Glomerular endothelial cell (primary cell): ENCODE data around the gene RIN3. TPM values are rescaled to one million over a fixed set of nuclear protein-coding genes. Genes with fewer than 3 reads are reported as not detected.

ENCODE experiments used
- DNase-seq: peaks from one replicate; pipeline ENCODE4 v3.0.0-alpha.2; 2011; ENCODE audit warnings: low read depth, low spot score; ENCODE audit errors: extremely low read depth
- total RNA-seq: library from RNA; depleted of rRNA; stranded (reverse); fragments of >200 nt; gene quantifications from 2 replicates; pipeline ENCODE4 v1.2.3, GENCODE V29; 2015

The RIN3 gene
- total RNA-seq, 1 donor from 2014 or later: 51.1 TPM

DNA sequence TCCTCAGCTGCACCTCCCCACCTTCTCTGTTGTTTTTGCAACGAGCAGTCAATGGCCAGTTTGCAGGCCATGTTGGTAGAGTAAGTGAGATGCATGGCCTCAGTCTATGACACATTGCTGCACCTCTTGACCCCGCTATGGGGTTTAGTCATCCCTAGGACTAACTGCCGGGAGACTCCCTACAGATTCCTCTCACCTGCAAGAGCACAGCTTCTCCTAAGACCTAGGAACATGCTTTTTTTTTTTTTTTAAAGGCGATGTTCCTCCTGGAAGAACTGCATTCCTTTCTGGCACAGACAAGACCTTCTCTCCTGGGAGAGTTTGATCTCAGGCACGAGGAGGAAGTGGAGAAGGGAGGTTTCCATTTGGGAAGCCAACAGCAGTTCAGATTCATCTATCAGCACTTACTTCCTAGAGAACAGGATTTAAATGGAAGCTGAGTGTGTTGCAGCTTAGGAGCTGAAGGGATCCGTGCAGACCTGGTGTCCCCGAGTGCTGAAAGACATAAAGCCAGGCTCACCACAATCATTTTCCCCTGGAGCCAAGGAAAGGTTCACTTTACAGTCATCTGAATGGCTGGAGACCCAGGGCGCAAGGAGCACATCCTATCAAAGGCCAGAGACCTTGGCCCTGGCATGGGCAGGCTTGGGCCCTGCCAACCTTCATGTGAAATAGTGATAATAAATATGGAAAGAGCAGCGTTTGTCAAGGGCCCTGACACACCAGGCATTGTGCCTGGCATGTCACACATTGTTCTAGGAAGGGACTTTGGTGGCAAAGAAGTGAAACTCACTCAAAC, 130.8 kb downstream of the RIN3 start:
- DNase-seq: no peak

- DNase-seq: no peak
These were observed 131.5 kb downstream of the RIN3 start for GRCh38 chr14:92644970-92645515.

- no peak for DNase-seq
These were observed 132.4 kb downstream of the RIN3 start for GRCh38 chr14:92645841-92646478.

DNA sequence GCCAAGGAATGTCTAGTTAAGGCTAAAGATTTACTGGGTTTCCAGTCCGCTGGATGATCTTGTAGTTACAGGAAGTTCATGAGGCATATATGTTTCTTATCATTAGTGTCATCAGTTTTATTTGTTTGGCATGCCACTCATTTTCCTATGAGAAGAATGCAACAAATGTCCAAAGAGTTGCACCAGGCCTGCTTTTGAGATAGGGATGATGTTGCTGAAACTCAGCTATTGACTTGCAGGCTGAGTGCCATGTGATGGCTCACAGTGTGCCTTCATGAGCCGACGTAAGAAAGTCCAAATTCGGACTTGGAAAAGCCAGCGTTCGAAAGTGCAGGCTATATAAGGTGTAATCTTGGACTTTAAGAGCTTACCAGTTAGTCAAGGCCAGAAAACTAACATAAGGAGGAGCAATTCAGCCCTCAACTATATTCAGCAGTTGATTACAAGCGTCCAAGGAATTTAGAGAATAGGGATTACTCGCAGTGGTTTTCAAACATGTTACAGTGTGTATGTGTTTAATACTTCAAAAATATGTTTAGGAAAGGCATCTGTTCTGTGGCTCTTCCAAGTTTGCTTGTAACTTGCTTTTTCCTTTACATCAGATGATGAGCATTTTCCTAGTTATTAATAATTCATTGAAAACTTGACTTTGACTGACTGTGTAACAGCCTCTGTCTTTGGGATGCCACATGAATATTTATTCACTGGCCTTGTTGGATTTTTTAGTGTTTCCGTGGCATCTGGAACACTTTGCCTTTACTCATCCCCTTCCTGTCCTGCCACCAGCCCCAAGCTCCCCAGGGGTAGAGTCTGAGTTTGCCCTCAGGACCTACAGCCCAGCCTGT, 133.6 kb downstream of the RIN3 start:
- peak; percentile 3 for DNase-seq

GRCh38 chr14:92647797-92648279, 134.3 kb downstream of the RIN3 start:
- no peak for DNase-seq

GRCh38 chr14:92649066-92649465, 135.5 kb downstream of the RIN3 start:
- DNase-seq: no peak

DNA sequence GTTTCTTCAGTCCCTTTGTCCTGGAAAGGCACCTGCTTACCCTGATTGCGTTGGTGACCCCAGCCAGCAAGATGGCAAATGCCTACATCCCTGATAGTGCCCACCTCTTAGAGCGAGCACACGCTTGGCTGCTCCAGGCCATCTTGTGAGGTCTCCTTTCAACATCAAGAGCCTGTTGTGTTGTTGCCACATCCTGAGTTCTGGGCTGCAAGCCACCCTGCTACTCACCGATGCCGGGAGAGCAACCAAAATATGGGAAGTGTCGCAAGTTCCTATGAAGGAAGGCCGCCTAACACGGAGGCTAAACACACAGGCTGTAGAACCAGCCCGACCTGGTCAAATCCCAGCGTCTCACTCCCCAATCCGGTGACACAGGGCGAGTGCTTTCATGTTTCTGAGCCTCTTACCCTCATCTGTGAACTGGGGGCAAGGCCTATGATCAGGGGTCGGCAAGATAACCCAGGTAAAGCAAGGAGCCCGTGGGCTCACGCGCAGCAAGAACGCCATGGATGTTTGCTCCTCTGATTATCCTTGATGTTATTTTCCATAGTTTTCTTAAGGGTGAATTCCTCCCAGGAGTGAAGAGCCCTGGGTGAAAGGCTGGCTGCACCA, 136.5 kb downstream of the RIN3 start:
- no peak for DNase-seq

- DNase-seq: no peak
These were observed 137.1 kb downstream of the RIN3 start for GRCh38 chr14:92650581-92651105.

GRCh38 chr14:92651106-92651757, 137.7 kb downstream of the RIN3 start:
- DNase-seq: no peak

- no peak for DNase-seq
These were observed 138.3 kb downstream of the RIN3 start for GRCh38 chr14:92651758-92652406.

DNA sequence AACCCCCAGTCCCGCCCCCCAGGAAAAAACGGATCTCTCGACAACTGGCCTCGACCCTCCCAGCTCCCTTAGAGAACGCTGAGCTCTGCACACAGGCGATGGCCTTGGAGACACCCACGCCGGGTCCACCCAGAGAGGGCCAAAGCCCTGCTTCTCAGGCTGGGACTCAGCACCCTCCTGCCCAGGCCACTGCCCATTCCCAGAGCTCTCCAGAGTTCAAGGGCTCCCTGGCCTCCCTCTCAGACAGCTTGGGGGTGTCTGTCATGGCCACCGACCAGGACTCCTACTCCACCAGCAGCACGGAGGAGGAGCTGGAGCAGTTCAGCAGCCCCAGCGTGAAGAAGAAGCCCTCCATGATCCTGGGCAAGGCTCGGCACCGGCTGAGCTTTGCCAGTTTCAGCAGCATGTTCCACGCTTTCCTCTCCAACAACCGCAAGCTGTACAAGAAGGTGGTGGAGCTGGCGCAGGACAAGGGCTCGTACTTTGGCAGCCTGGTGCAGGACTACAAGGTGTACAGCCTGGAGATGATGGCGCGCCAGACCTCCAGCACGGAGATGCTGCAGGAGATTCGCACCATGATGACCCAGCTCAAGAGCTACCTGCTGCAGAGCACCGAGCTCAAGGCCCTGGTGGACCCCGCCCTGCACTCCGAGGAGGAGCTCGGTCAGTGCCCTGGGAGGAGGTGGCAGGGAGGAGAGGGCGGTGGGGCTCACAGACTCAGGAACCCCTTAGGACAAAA, 139.0 kb downstream of the RIN3 start:
- no peak for DNase-seq

DNA sequence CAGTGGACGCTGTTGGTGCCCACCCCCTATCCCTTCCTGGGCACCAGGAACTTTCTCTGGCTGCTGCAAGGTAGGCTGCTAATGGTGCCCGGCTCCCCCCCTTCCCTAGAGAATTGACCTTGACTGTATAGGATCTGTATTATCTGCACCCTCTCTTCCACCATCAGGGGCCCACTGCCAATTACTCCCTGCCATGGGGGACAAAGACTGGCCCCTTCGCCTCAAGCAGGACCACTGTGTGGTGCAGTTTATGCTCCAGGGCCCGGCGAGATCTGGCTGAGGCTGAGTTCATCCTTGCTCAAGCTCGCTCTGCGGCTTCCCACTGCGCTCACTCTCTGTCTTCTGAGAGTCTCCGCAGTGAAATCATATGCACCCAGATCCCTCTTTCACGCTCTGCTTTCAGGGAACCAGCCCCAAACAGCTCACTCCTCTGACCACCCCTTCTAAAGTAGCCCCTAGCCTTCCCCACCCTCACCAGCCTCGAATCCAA, 139.6 kb downstream of the RIN3 start:
- no peak for DNase-seq

GRCh38 chr14:92654239-92654901, 140.8 kb downstream of the RIN3 start:
- no peak for DNase-seq

DNA sequence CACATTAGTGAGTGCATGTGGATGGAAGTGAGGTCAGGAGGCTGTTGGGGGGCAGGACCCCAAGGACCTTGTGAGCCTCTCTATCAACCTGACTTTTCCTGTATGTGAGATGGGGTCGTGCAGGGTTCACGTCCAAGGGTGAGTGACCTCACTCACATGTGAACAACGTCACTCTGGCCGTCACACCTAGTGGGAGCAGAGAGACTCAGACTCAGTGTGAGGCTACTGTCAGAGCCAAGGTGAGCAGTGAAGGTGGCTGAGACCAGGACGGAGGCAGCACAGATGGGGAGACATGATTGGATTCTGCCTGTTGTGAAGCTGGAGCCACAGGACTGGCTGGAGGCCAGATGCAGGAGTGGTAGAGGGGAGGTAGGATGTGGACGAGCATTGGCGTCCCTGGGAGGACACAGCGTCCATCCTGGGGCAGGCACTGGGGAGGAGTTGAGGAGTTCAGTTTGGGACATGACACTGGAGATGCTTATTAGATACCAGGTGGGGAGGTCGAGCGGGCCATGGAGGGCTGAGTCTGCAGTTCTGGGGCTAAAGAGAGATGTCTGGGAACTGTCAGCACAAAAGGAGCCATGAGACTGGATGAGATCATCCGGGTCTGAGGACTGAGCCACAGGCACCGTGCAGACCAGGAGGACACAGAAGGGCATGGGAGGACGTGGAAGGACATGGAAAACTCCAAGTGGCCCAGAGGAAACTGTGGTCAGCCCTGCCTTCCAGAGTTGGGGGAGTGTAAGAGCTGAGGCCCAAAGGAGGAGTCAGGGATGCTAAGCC, 142.0 kb downstream of the RIN3 start:
- DNase-seq: no peak

DNA sequence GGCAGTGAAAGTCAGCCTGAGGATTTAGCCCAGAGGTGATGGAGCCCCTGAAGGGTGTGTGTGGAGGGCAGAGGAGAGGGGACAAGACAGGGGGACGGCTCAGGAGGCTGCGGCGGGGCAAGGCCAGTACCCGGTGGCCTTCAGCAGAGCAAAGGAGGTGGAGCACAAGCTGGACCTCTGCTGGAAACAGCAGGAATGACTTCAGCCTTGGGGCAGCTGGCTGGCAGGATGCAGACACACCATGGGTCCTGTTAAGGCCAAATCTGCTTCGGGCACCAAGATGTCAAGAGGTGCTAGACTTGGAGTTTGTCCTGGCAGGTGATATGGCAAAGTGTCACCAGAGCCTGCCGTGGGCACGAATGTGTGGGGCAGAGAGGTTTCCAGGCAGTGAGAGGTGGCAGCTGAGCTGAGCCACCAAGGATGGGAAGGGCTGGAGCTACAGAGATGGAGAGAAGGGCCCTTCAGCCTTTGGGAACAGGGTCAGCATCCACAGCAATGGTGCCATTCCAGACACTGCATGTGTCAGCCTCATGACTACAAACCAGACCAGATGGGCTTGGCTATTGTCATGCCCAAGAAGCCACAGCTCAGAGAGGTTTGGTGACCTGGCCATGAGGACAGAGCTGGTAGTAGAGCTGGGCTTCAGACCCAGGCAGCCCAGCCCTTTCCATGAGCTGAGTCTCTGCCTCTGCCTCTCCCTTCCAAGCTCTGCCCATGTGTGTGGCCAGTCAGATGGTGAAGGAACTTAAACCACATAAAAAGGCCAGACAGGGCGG, 142.9 kb downstream of the RIN3 start:
- DNase-seq: no peak

GRCh38 chr14:92657457-92658142, 144.0 kb downstream of the RIN3 start:
- no peak for DNase-seq
